SK-N-SH (cell line): ENCODE measurements around the gene RRP7A. TPM values are rescaled to one million over a fixed set of nuclear protein-coding genes. Genes with fewer than 3 reads are reported as not detected.
A peak's percentile ranks its signal among the peaks of the same experiment; 100 is the strongest.
"Not testable (repeated sequence)": the region's sequence is repeated elsewhere in the genome, so short reads cannot be mapped to it uniquely, and the experiment has no call there.

ENCODE experiments used
- CTCF ChIA-PET: fragments of 300-600, 350-600 bp; formaldehyde crosslinking; extraction: SDS; loops from one replicate; lab custom pipeline; 2021; lab: Yijun Ruan, JAX
- POLR2A ChIA-PET: fragments of 350-600 bp; sonication (Branson Sonifier 250); formaldehyde crosslinking; extraction: SDS; loops from one replicate; lab custom pipeline; 2020; ENCODE audit warnings: antibody characterized with exemption, inconsistent platforms; lab: Yijun Ruan, JAX
- DNase-seq: peaks from one replicate; pipeline ENCODE4 v3.0.0; 2012
- H2AFZ ChIP-seq: fragments of 200-600 bp; sonication (generic); 2 replicates; pipeline ENCODE4 v1.8.1; 2016; ENCODE audit warnings: antibody characterized with exemption, mild to moderate bottlenecking, low read depth
- H3F3A ChIP-seq: fragments of 200-600 bp; sonication (generic); replicated peaks from 2 replicates; pipeline ENCODE3; 2016; ENCODE audit warnings: antibody characterized with exemption, mild to moderate bottlenecking; ENCODE audit not compliant: insufficient read depth
- H3K27ac ChIP-seq, 2 experiments: fragments of 200-500 bp in 1 of 2; fragments of 200-600 bp in 1 of 2; sonication (Bioruptor generic) in 1 of 2; sonication (generic), shearing (Covaris generic) in 1 of 2; 2 replicates each; pipeline versions ENCODE4 v1.5.1 to v1.6.1; 2014 to 2016; ENCODE audit warnings: low read depth in 2 of 2, inconsistent platforms in 1 of 2, low read length in 1 of 2, mild to moderate bottlenecking in 1 of 2, mixed read lengths in 1 of 2
- H3K27me3 ChIP-seq: fragments of 200-600 bp; sonication (generic), shearing (Covaris generic); 2 replicates; pipeline ENCODE4 v1.6.1; 2016; ENCODE audit warnings: mixed run types; ENCODE audit not compliant: insufficient read depth
- H3K36me3 ChIP-seq, 2 experiments: fragments of 200-500 bp in 1 of 2; fragments of 200-600 bp in 1 of 2; sonication (Bioruptor generic) in 1 of 2; sonication (generic) in 1 of 2; replicated peaks in 1 of 2; 2 replicates each; pipeline versions ENCODE3 to v1.5.1; 2014 to 2016; ENCODE audit warnings: low read length in 1 of 2, mild to moderate bottlenecking in 1 of 2; ENCODE audit not compliant: insufficient read depth in 2 of 2, control insufficient read depth in 1 of 2
- H3K4me1 ChIP-seq, 2 experiments: fragments of 200-500 bp in 1 of 2; fragments of 200-600 bp in 1 of 2; sonication (Bioruptor generic) in 1 of 2; sonication (generic), shearing (Covaris generic) in 1 of 2; 2 replicates each; pipeline versions ENCODE4 v1.5.1 to v1.6.1; 2014 to 2016; ENCODE audit warnings: low read depth in 1 of 2, low read length in 1 of 2, mixed run types in 1 of 2; ENCODE audit not compliant: insufficient read depth in 2 of 2, control insufficient read depth in 1 of 2
- H3K4me2 ChIP-seq: fragments of 200-600 bp; sonication (generic), shearing (Covaris generic); 2 replicates; pipeline ENCODE4 v1.6.1; 2017; ENCODE audit warnings: mixed run types
- H3K4me3 ChIP-seq, 2 experiments: fragments of 200-500 bp in 1 of 2; fragments of 200-600 bp in 1 of 2; sonication (Bioruptor generic) in 1 of 2; sonication (generic), shearing (Covaris generic) in 1 of 2; 2 replicates each; pipeline versions ENCODE4 v1.5.1 to v1.8.1; 2014 to 2016; ENCODE audit warnings: low read depth in 2 of 2, inconsistent platforms in 1 of 2, low read length in 1 of 2, mild to moderate bottlenecking in 1 of 2, mixed read lengths in 1 of 2, moderate library complexity in 1 of 2
- H3K79me2 ChIP-seq: fragments of 200-600 bp; sonication (generic); 2 replicates; pipeline ENCODE4 v1.8.1; 2017; ENCODE audit warnings: mild to moderate bottlenecking; ENCODE audit not compliant: insufficient read depth
- H3K9ac ChIP-seq: fragments of 200-600 bp; sonication (generic); 2 replicates; pipeline ENCODE4 v1.6.1; 2017; ENCODE audit warnings: mixed run types
- H3K9me2 ChIP-seq: fragments of 200-600 bp; sonication (generic); 2 replicates; pipeline ENCODE4 v1.6.1; 2017; ENCODE audit warnings: mixed run types
- H3K9me3 ChIP-seq: fragments of 200-600 bp; sonication (generic); 2 replicates; pipeline ENCODE4 v1.6.1; 2017; ENCODE audit warnings: mixed run types, mild to moderate bottlenecking, moderate library complexity
- H4K20me1 ChIP-seq: fragments of 200-600 bp; sonication (generic); 2 replicates; pipeline ENCODE4 v1.6.1; 2017; ENCODE audit warnings: mild to moderate bottlenecking, mixed run types; ENCODE audit not compliant: insufficient read depth
- CHD2 ChIP-seq: fragments of 150-350 bp; IDR thresholded peaks from 2 replicates; pipeline ENCODE4 v1.6.1; 2018; ENCODE audit warnings: low read length; ENCODE audit not compliant: partially characterized antibody
- EZH2phosphoT487 ChIP-seq: fragments of 200-600 bp; sonication (generic); IDR thresholded peaks from 2 replicates; pipeline ENCODE4 v1.6.1; 2017; ENCODE audit warnings: low read depth, mixed run types, mild to moderate bottlenecking, antibody characterized with exemption, moderate library complexity, borderline replicate concordance
- FOXJ3 ChIP-seq: sonication (generic); formaldehyde crosslinking; IDR thresholded peaks from 2 replicates; pipeline ENCODE4 v1.5.1; 2020; ENCODE audit warnings: mild to moderate bottlenecking, missing genetic modification reagents
- FOXM1 ChIP-seq: IDR thresholded peaks from 2 replicates; pipeline ENCODE4 v1.4.0; 2012; ENCODE audit warnings: low read depth, mild to moderate bottlenecking
- GABPA ChIP-seq: IDR thresholded peaks from 2 replicates; pipeline ENCODE4 v1.4.0; 2012; ENCODE audit warnings: low read depth, mild to moderate bottlenecking
- GATA2 ChIP-seq: sonication (generic); formaldehyde crosslinking; IDR thresholded peaks from 2 replicates; pipeline ENCODE4 v1.5.0; 2020; ENCODE audit warnings: mild to moderate bottlenecking, missing genetic modification reagents
- IRF3 ChIP-seq: fragments of 150-350 bp; IDR thresholded peaks from 2 replicates; pipeline ENCODE4 v1.6.1; 2016; ENCODE audit warnings: mild to moderate bottlenecking, low read depth, low read length
- MEF2A ChIP-seq: IDR thresholded peaks from 2 replicates; pipeline ENCODE4 v1.4.0; 2012; ENCODE audit warnings: low read depth, borderline replicate concordance
- NFIC ChIP-seq: IDR thresholded peaks from 2 replicates; pipeline ENCODE4 v1.4.0; 2012; ENCODE audit warnings: borderline replicate concordance
- PBX3 ChIP-seq: IDR thresholded peaks from 2 replicates; pipeline ENCODE4; 2012
- POLR2AphosphoS5 ChIP-seq: IDR thresholded peaks from 2 replicates; pipeline ENCODE4 v1.6.1; 2012; ENCODE audit warnings: low read depth, low read length
- SIN3A ChIP-seq: IDR thresholded peaks from 2 replicates; pipeline ENCODE4 v1.6.1; 2012; ENCODE audit warnings: low read depth, mild to moderate bottlenecking, low read length, moderate library complexity, borderline replicate concordance
- USF2 ChIP-seq: fragments of 150-350 bp; IDR thresholded peaks from 2 replicates; pipeline ENCODE4 v1.6.1; 2017; ENCODE audit warnings: antibody characterized with exemption, low read length, low read depth, borderline replicate concordance
- WGBS: methylation state at CpG from one replicate; pipeline ENCODE4 v1.1.6; 2017; ENCODE audit warnings: low lambda C conversion rate; 5-methylcytosine and 5-hydroxymethylcytosine counted together
- polyA plus RNA-seq, 3 experiments: library from polyadenylated mRNA; depleted of rRNA; stranded (reverse); fragments of >200 nt; gene quantifications; 2 replicates each; pipeline ENCODE4 v1.2.3, GENCODE V29; 2012
- TF ChIP-seq, protein P1 (sequence below): IDR thresholded peaks from 2 replicates; pipeline ENCODE4 v1.6.1; 2012; ENCODE audit warnings: mild to moderate bottlenecking, low read depth, low read length, moderate library complexity

Gene RRP7A
- polyA plus RNA-seq, 1 of the 3 experiments (the other 2 are of a cell fraction), result 17.6 TPM

DNA sequence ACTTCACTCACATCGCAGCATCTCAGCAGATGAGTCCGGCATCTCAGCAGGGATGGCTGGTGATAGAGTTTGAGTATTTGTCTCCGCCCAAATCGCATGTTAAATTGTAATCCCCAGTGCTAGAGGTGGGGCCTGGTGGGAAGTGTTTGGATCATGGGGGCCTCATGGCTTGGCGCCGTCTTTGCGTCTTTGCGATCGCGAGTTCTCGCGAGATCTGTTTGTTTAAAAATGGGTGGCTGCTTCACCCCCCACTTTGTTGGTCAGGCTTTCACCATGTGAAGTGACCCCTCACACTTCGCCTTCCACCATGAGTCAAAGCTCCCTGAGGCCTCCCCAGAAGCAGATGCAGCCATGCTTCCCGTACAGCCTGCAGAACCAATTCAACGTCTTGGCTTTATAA is 3.0 kb upstream of the RRP7A start:
- Histone ChIP-seq H3K9ac (no peak overlapping the region), H3K79me2 (peaks cover 7% of the 10 kb centered on the region; the same call in 1 of the 2 replicates), H3F3A (no peaks in the 10 kb centered on the region), H3K27me3 (no peaks in the 10 kb centered on the region), H3K27ac (no peak overlapping the region), H3K4me2 (no peak overlapping the region)
- DNase-seq, result no peak
- no peak for TF ChIP-seq NFIC
- no peak for TF ChIP-seq SIN3A
- no peak for TF ChIP-seq GABPA
- no peak for TF ChIP-seq CHD2
- TF ChIP-seq POLR2AphosphoS5, result no peak
- TF ChIP-seq, all 33 proteins: peak for 0
- Histone ChIP-seq H3K9me3 (no peaks in the 10 kb centered on the region), H3K4me3 (no peak overlapping the region), H3K36me3 (no peaks in the 10 kb centered on the region), H2AFZ (no peak overlapping the region), H4K20me1 (no peaks in the 10 kb centered on the region), H3K9me2 (no peaks in the 10 kb centered on the region), H3K4me1 (peaks cover 0 to 2% of the 10 kb centered on the region in 2 experiments; a peak in 1 of 4 replicates)
- CTCF ChIA-PET, result no interaction called here
- POLR2A ChIA-PET, result no interaction called here
- WGBS, result 97% methylated on average over 15 of the region's 15 CpGs

GRCh38 chr22:42521228-42521546 is 1.6 kb upstream of the RRP7A start:
- CTCF ChIA-PET, result interaction anchor here (0.7 kb wide), 1 partner anchor 13 kb away, joined by 4 read pairs; no protein-coding TSS in a partner anchor
- Histone ChIP-seq H2AFZ (no peak overlapping the region), H3K9me2 (no peaks in the 10 kb centered on the region), H3K4me3 (no peak overlapping the region), H3F3A (no peaks in the 10 kb centered on the region), H3K4me1 (peaks cover 0 to 2% of the 10 kb centered on the region in 2 experiments; a peak in 1 of 4 replicates), H3K27ac (no peak overlapping the region)
- no peak for TF ChIP-seq FOXM1
- no peak for TF ChIP-seq USF2
- TF ChIP-seq, protein P1, sequence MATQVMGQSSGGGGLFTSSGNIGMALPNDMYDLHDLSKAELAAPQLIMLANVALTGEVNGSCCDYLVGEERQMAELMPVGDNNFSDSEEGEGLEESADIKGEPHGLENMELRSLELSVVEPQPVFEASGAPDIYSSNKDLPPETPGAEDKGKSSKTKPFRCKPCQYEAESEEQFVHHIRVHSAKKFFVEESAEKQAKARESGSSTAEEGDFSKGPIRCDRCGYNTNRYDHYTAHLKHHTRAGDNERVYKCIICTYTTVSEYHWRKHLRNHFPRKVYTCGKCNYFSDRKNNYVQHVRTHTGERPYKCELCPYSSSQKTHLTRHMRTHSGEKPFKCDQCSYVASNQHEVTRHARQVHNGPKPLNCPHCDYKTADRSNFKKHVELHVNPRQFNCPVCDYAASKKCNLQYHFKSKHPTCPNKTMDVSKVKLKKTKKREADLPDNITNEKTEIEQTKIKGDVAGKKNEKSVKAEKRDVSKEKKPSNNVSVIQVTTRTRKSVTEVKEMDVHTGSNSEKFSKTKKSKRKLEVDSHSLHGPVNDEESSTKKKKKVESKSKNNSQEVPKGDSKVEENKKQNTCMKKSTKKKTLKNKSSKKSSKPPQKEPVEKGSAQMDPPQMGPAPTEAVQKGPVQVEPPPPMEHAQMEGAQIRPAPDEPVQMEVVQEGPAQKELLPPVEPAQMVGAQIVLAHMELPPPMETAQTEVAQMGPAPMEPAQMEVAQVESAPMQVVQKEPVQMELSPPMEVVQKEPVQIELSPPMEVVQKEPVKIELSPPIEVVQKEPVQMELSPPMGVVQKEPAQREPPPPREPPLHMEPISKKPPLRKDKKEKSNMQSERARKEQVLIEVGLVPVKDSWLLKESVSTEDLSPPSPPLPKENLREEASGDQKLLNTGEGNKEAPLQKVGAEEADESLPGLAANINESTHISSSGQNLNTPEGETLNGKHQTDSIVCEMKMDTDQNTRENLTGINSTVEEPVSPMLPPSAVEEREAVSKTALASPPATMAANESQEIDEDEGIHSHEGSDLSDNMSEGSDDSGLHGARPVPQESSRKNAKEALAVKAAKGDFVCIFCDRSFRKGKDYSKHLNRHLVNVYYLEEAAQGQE, result no peak
- TF ChIP-seq PBX3, result no peak
- no peak for TF ChIP-seq FOXJ3
- no peak for TF ChIP-seq MEF2A
- no peak for TF ChIP-seq IRF3
- TF ChIP-seq GABPA, result no peak
- TF ChIP-seq EZH2phosphoT487, result no peak
- no peak for TF ChIP-seq GATA2 (CRISPR knock-in tag)
- TF ChIP-seq, all 33 proteins: peak for 0
- H3K9ac ChIP-seq, result no peak overlapping the region
- peaks cover 11% of the 10 kb centered on the region; the same call in 1 of the 2 replicates for H3K79me2 ChIP-seq
- 81% methylated on average over 7 of the region's 9 CpGs for WGBS
- no peaks in the 10 kb centered on the region for H3K36me3 ChIP-seq
- no peaks in the 10 kb centered on the region for H3K27me3 ChIP-seq
- DNase-seq, result no peak
- H3K4me2 ChIP-seq, result no peak overlapping the region
- no peaks in the 10 kb centered on the region for H3K9me3 ChIP-seq
- POLR2A ChIA-PET, result no interaction called here
- no peaks in the 10 kb centered on the region for H4K20me1 ChIP-seq

DNA sequence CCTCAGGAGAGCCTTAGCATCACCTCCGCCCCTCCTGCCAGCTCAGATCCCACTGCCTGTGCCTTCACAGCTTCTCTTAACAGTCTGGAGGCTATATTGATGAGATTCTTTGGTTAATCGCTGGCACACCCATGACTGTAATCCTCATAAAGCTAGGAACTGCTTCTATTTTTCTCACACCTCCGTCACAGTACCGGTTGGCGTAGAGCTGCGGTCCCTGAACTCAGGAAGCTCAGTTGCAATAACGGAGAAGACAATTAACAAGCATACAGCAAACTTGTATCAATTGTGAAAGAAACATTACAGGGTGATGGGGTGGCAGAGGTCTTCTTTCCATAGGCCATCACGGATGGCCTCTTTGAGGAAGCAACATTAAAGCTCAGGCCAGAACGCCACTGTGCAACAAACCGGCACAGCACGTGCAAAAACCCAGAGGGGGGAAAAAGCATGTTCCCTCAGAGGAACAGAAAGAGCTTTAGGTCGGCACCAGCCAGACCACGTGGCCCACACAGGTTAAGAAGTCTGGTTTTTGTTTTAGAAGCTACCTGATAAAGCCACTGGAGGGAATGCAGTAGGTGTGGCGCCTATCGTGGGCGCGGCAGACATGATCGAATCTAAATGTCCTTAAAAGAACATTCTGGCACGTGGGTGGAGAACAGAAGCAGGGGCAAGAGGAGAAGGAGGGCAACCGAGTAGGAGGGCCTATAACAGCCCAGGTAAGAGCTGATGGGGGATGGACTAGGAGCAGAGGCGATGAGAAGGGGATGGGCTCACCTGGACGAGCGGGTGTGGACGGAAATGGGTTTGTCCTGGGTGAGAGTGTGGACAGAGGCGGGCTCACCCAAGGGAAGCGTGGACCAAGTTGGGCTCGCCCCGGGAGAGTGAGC is 715 bp downstream of the RRP7A start:
- H3F3A ChIP-seq, H3K27me3 ChIP-seq, H4K20me1 ChIP-seq, H3K4me1 ChIP-seq, H3K9me2 ChIP-seq, H2AFZ ChIP-seq, H3K27ac ChIP-seq, POLR2A ChIA-PET, H3K36me3 ChIP-seq, DNase-seq, H3K9me3 ChIP-seq, CTCF ChIA-PET: not testable (repeated sequence)
- Histone ChIP-seq H3K9ac (peak overlapping the region; percentile 59), H3K4me2 (peak overlapping the region; percentile 57), H3K4me3 (peak overlapping the region; percentile 57 to 62), H3K79me2 (peaks cover 11% of the 10 kb centered on the region; the same call in 1 of the 2 replicates)
- WGBS, result 1% methylated on average over 8 of the region's 28 CpGs
